ENCODE results near the gene SAFB2. TPM values are rescaled to one million over a fixed set of nuclear protein-coding genes. Genes with fewer than 3 reads are reported as not detected.

Gene SAFB2
- total RNA-seq, 1 experiment from 2014 or later = 86.9 TPM

GRCh38 chr19:5571777-5572176, 50.8 kb downstream of the SAFB2 start:
- Histone ChIP-seq H4K20me1 (ENCODE audit: insufficient read depth) (no peaks in the 10 kb centered on the region), H3K4me3 (replicated peaks in 1 of 2; ENCODE audit: low read depth in 1 of 2, low read length in 2 of 2) (no peak overlapping the region), H3K9me2 (ENCODE audit: insufficient read depth) (no peaks in the 10 kb centered on the region), H2AFZ (ENCODE audit: low read depth, low read length, poor library complexity, severe bottlenecking) (no peak overlapping the region), H3K9ac (ENCODE audit: low read length) (no peak overlapping the region), H3K79me2 (ENCODE audit: insufficient read depth, low read length) (no peaks in the 10 kb centered on the region), H3K27ac (ENCODE audit: low read depth, low read length) (no peak overlapping the region), H3K9me3 (ENCODE audit: control insufficient read depth in 1 of 2, insufficient read depth in 1 of 2, low read depth in 1 of 2, low read length in 2 of 2) (no peaks in the 10 kb centered on the region), H3K4me2 (ENCODE audit: low read length) (peak overlapping the region; percentile 52; the same call in 1 of the 2 replicates), H3K4me1 (ENCODE audit: control insufficient read depth in 1 of 2, insufficient read depth in 2 of 2, low read length in 2 of 2) (peaks cover 17 to 24% of the 10 kb centered on the region in 2 experiments), H3K27me3 (ENCODE audit: insufficient read depth, low read length) (peaks cover 5% of the 10 kb centered on the region; the same call in 1 of the 2 replicates), H3K36me3 (ENCODE audit: control insufficient read depth in 1 of 2, insufficient read depth in 2 of 2, low read length in 2 of 2) (no peaks in the 10 kb centered on the region)
- no TSS peak for BruUV-seq (replicated peaks)
- ChIA-PET POLR2A (no interaction called here), RAD21 (ENCODE audit: low non-redundant PET in 1 of 2, low total read pairs in 2 of 2, uncharacterized antibody in 2 of 2, unreplicated experiment in 2 of 2) (no interaction called here), CTCF (no interaction called here)
- DNase-seq (ENCODE audit: low read depth, low spot score) = no peak
- intact Hi-C loops (cut with micrococcal nuclease) = no loop called here
- ATAC-seq = no peak
- no peak for TF ChIP-seq RAD21 (IDR thresholded peaks at IDR 0.05; ENCODE audit: low read depth)
- TF ChIP-seq ZNF274 (IDR thresholded peaks at IDR 0.05; ENCODE audit: low read depth, low read length) = no peak

GRCh38 chr19:5567970-5568407, 54.6 kb downstream of the SAFB2 start:
- peak overlapping the region; percentile 19 to 50 for H3K4me3 ChIP-seq (replicated peaks in 1 of 2; ENCODE audit: low read depth in 1 of 2, low read length in 2 of 2)
- no peak overlapping the region for H2AFZ ChIP-seq (ENCODE audit: low read depth, low read length, poor library complexity, severe bottlenecking)
- no peak overlapping the region; the same call in 1 of the 2 replicates for H3K27ac ChIP-seq (ENCODE audit: low read depth, low read length)
- intact Hi-C loops (cut with micrococcal nuclease) = no loop called here
- H3K9me3 ChIP-seq (ENCODE audit: control insufficient read depth in 1 of 2, insufficient read depth in 1 of 2, low read depth in 1 of 2, low read length in 2 of 2) = no peaks in the 10 kb centered on the region
- no peak for DNase-seq (ENCODE audit: low read depth, low spot score)
- peak overlapping the region; percentile 67 for H3K4me2 ChIP-seq (ENCODE audit: low read length)
- no peak for TF ChIP-seq MAX (IDR thresholded peaks at IDR 0.05)
- BruUV-seq (replicated peaks) = no TSS peak
- no peaks in the 10 kb centered on the region for H3K79me2 ChIP-seq (ENCODE audit: insufficient read depth, low read length)
- H4K20me1 ChIP-seq (ENCODE audit: insufficient read depth) = no peaks in the 10 kb centered on the region
- no peaks in the 10 kb centered on the region for H3K9me2 ChIP-seq (ENCODE audit: insufficient read depth)
- ChIA-PET POLR2A (no interaction called here), RAD21 (ENCODE audit: low non-redundant PET in 1 of 2, low total read pairs in 2 of 2, uncharacterized antibody in 2 of 2, unreplicated experiment in 2 of 2) (no interaction called here), CTCF (no interaction called here)
- peak; percentile 82 for ATAC-seq
- H3K9ac ChIP-seq (ENCODE audit: low read length) = no peak overlapping the region
- H3K27me3 ChIP-seq (ENCODE audit: insufficient read depth, low read length) = peaks cover 10% of the 10 kb centered on the region; the same call in 1 of the 2 replicates
- H3K4me1 ChIP-seq (ENCODE audit: control insufficient read depth in 1 of 2, insufficient read depth in 2 of 2, low read length in 2 of 2) = peaks cover 17 to 23% of the 10 kb centered on the region in 2 experiments
- no peaks in the 10 kb centered on the region for H3K36me3 ChIP-seq (ENCODE audit: control insufficient read depth in 1 of 2, insufficient read depth in 2 of 2, low read length in 2 of 2)
